Thymus (tissue), 11 donors: ENCODE results near the gene TBC1D14. TPM values are rescaled to one million over a fixed set of nuclear protein-coding genes. Genes with fewer than 3 reads are reported as not detected.
A peak's percentile ranks its signal among the peaks of the same experiment; 100 is the strongest.

Source experiments
- DNase-seq, 9 donors: peaks; one replicate each; pipeline ENCODE4 v3.0.0-alpha.2; 2013; ENCODE audit warnings: low spot score in 9 of 9, low read depth in 6 of 9, missing footprints in 1 of 9
- H3K27ac ChIP-seq, 2 donors: one replicate each; pipeline ENCODE4 v1.5.1; 2013; ENCODE audit warnings: control low read depth in 1 of 2, low read depth in 1 of 2, low read length in 1 of 2, mild to moderate bottlenecking in 1 of 2, moderate library complexity in 1 of 2
- H3K27me3 ChIP-seq, 2 donors: one replicate each; pipeline ENCODE4 v1.5.1; 2013; ENCODE audit warnings: low read length in 1 of 2; ENCODE audit not compliant: control insufficient read depth in 2 of 2, insufficient read depth in 1 of 2
- H3K36me3 ChIP-seq, 2 donors: one replicate each; pipeline ENCODE4 v1.5.1; 2013; ENCODE audit warnings: low read length in 1 of 2, mild to moderate bottlenecking in 1 of 2, moderate library complexity in 1 of 2; ENCODE audit not compliant: control insufficient read depth in 2 of 2, insufficient read depth in 2 of 2
- H3K4me1 ChIP-seq, 2 donors: one replicate each; pipeline ENCODE4 v1.5.1; 2013; ENCODE audit warnings: low read length in 2 of 2; ENCODE audit not compliant: control insufficient read depth in 2 of 2, insufficient read depth in 2 of 2
- H3K4me3 ChIP-seq, 2 donors: one replicate each; pipeline ENCODE4 v1.5.1; 2013; ENCODE audit warnings: low read length in 2 of 2, control low read depth in 1 of 2, mild to moderate bottlenecking in 1 of 2
- H3K9me3 ChIP-seq, 2 donors: one replicate each; pipeline ENCODE4 v1.5.1; 2013; ENCODE audit warnings: low read length in 1 of 2, mild to moderate bottlenecking in 1 of 2; ENCODE audit not compliant: control insufficient read depth in 2 of 2, insufficient read depth in 1 of 2
- WGBS: extraction: QIAGEN DNeasy Blood & Tissue Kit; methylation state at CpG from one replicate; pipeline ENCODE4 v1.1.7; 2013; 5-methylcytosine and 5-hydroxymethylcytosine counted together
- polyA plus RNA-seq: library from polyadenylated mRNA; stranded (reverse); fragments of 200-250 nt; gene quantifications from one replicate; pipeline ENCODE4 v1.2.3, GENCODE V29; 2013
- total RNA-seq: library from RNA; stranded (reverse); fragments of 120-200 nt; gene quantifications from one replicate; pipeline ENCODE4 v1.2.4, GENCODE V29; 2013
- donor health status: healthy.

The TBC1D14 gene
- total and polyA plus RNA-seq, 2 donors: 28.4 to 59.6 TPM

GRCh38 chr4:7059662-7060061, 150.0 kb downstream of the TBC1D14 start:
- Histone ChIP-seq H3K36me3 (peaks cover 50 to 66% of the 10 kb centered on the region in 2 donors), H3K9me3 (no peaks in the 10 kb centered on the region), H3K4me1 (no peaks in the 10 kb centered on the region), H3K4me3 (no peak overlapping the region), H3K27ac (no peak overlapping the region), H3K27me3 (no peaks in the 10 kb centered on the region)
- no peak for DNase-seq
- 94% methylated on average over 11 of the region's 11 CpGs for WGBS

GRCh38 chr4:7060346-7061150, 150.9 kb downstream of the TBC1D14 start:
- WGBS: 97% methylated on average over 20 of the region's 20 CpGs
- peaks cover 42 to 63% of the 10 kb centered on the region in 2 donors for H3K36me3 ChIP-seq

GRCh38 chr4:7061815-7062214, 152.2 kb downstream of the TBC1D14 start:
- no peaks in the 10 kb centered on the region for H3K9me3 ChIP-seq
- H3K4me3 ChIP-seq: no peak overlapping the region
- no peak for DNase-seq
- H3K27me3 ChIP-seq: no peaks in the 10 kb centered on the region
- H3K36me3 ChIP-seq: peaks cover 34 to 56% of the 10 kb centered on the region in 2 donors
- 98% methylated on average over 6 of the region's 6 CpGs for WGBS
- no peak overlapping the region for H3K27ac ChIP-seq
- peaks cover 4 to 5% of the 10 kb centered on the region in 2 donors for H3K4me1 ChIP-seq

More at GRCh38 chr4:7060346-7061150, 150.9 kb downstream of the TBC1D14 start:
- Histone ChIP-seq H3K9me3 (no peaks in the 10 kb centered on the region), H3K27me3 (no peaks in the 10 kb centered on the region), H3K27ac (no peak overlapping the region), H3K4me3 (no peak overlapping the region), H3K4me1 (no peaks in the 10 kb centered on the region)
- DNase-seq: no peak

DNA sequence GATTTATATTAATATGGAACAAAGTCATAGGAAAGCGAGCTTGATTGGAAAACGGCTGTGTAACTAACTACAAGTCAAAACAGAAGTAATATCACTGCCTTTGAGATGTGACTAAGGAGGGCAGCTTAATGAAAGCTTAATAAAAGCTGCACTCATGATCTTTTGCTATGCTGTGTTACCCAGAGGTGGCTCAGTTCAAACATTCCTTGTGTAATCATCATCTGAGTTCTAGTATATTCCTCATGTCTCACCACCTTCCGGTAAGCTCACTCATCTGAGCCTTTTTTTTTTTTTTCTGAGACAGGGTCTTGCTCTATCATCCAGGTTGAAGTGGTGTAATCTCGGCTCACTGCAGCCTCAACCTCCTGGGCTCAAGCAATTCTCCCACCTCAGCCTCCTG, 153.2 kb downstream of the TBC1D14 start:
- H3K4me1 ChIP-seq: peaks cover 9 to 11% of the 10 kb centered on the region in 2 donors
- no peak overlapping the region for H3K4me3 ChIP-seq
- H3K36me3 ChIP-seq: peaks cover 34 to 55% of the 10 kb centered on the region in 2 donors
- no peaks in the 10 kb centered on the region for H3K9me3 ChIP-seq
- 99% methylated on average over 4 of the region's 4 CpGs for WGBS
- no peak for DNase-seq
- no peak overlapping the region for H3K27ac ChIP-seq
- no peaks in the 10 kb centered on the region for H3K27me3 ChIP-seq

GRCh38 chr4:7063362-7063761, 153.7 kb downstream of the TBC1D14 start:
- Histone ChIP-seq H3K27me3 (no peaks in the 10 kb centered on the region), H3K4me1 (peaks cover 9 to 11% of the 10 kb centered on the region in 2 donors), H3K4me3 (no peak overlapping the region), H3K9me3 (no peaks in the 10 kb centered on the region), H3K27ac (no peak overlapping the region), H3K36me3 (peaks cover 34 to 55% of the 10 kb centered on the region in 2 donors)
- 95% methylated on average over 4 of the region's 4 CpGs for WGBS
- DNase-seq: no peak

- 99% methylated on average over 11 of the region's 11 CpGs for WGBS
- Histone ChIP-seq H3K9me3 (no peaks in the 10 kb centered on the region), H3K36me3 (peaks cover 26 to 38% of the 10 kb centered on the region in 2 donors), H3K4me3 (no peak overlapping the region), H3K27me3 (peaks cover 2 to 7% of the 10 kb centered on the region in 2 donors), H3K27ac (no peak overlapping the region), H3K4me1 (peaks cover 16 to 22% of the 10 kb centered on the region in 2 donors)
- no peak for DNase-seq
Measured at GRCh38 chr4:7066006-7066405, 156.4 kb downstream of the TBC1D14 start.

DNA sequence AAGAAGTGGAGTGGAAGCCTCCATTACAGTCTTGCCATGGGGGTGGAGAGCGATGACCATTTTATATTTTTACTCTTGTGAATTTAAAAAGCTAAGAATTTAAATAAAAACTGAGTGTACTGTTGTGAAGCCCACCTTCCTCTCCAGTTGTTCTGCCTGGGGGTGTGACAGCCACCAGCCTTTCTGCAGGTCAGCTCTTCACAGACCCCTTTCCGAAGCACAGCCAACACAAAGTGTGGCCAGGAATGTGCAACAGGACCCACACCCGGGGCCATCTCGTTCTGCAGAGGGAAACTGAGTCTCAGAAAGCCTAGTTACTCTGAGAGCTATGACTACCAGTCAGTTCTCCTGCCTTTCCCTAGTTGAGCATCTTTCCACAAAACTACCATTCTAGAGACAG, 156.9 kb downstream of the TBC1D14 start:
- Histone ChIP-seq H3K9me3 (no peaks in the 10 kb centered on the region), H3K27ac (no peak overlapping the region), H3K4me1 (peaks cover 16 to 22% of the 10 kb centered on the region in 2 donors), H3K36me3 (peaks cover 21 to 33% of the 10 kb centered on the region in 2 donors), H3K27me3 (peaks cover 2 to 12% of the 10 kb centered on the region in 2 donors), H3K4me3 (no peak overlapping the region)
- no peak for DNase-seq
- WGBS: 95% methylated on average over 4 of the region's 4 CpGs

- H3K4me1 ChIP-seq: peaks cover 16 to 22% of the 10 kb centered on the region in 2 donors
- no peak for DNase-seq
- WGBS: 19% methylated on average over 13 of the region's 13 CpGs
Measured at GRCh38 chr4:7067126-7067451, 157.5 kb downstream of the TBC1D14 start.

DNA sequence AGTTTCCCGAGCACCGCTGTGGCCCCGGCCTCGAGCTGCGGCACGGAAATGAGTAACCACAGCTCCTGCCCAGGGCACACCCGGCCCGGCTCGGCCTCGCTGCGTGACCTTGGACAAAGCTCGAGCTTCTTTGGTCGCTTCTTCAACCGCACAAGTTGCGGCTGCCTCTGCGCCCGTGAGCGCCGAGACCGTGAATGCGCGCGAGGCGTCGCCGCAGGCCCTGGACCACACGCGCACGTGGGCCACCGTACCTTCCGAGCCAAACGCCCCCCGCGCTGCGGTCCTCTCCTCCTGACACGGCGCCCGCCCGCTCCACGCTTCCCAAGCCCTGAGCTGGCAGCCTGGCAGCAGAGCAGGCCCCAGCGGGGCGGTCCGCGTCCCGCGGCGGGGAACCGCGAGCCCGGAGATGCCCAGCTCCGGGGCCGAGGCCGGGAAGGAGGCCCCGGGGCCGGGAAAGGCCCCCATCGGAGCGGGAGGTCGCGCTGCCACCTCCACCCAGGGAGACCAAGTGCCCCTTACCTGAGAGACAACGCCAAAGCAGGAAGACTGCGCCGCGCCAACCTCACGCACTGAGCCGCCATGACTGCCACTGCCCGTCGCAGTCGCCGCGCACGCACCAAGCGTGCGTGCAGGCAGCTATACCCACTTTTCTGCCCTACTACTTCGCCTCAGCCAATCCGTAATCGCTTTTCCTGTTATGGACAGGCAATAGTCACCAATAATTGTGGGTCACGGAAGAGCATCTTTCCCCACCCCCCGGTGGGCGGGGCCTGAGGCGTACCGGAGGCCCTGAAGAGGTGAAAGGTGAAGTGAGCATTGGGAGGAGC, 158.0 kb downstream of the TBC1D14 start, which contains the start of gene GRPEL1:
GRPEL1 (minus strand) TSS at position 613 of the 827 bp plus-strand sequence; CDS start at position 581, 32 bp downstream.
- Histone ChIP-seq H3K27me3 (peaks cover 2 to 19% of the 10 kb centered on the region in 2 donors), H3K36me3 (peaks cover 13 to 24% of the 10 kb centered on the region in 2 donors), H3K9me3 (no peaks in the 10 kb centered on the region), H3K27ac (peak within 1 kb of the TSS; percentile 89 to 93), H3K4me3 (peak within 1 kb of the TSS; percentile 79 to 84), H3K4me1 (peaks cover 16 to 22% of the 10 kb centered on the region in 2 donors)
- under 1% methylated on average over 81 of the region's 81 CpGs for WGBS
- DNase-seq: peak; percentile 99 to 100 (median 100)

More at GRCh38 chr4:7067126-7067451, 157.5 kb downstream of the TBC1D14 start:
- H3K9me3 ChIP-seq: no peaks in the 10 kb centered on the region
- peaks cover 15 to 27% of the 10 kb centered on the region in 2 donors for H3K36me3 ChIP-seq
- H3K4me3 ChIP-seq: peak overlapping the region; percentile 78 to 79
- H3K27me3 ChIP-seq: peaks cover 2 to 15% of the 10 kb centered on the region in 2 donors
- H3K27ac ChIP-seq: no peak overlapping the region
